GM06990 (cell line): Measurements from ENCODE around the gene TNFAIP1.

Experiments used
- DNase-seq: peaks from one replicate; pipeline ENCODE4 v3.0.0-alpha.2; 2011; ENCODE audit not compliant: insufficient read length; ENCODE audit errors: extremely low read depth
- H3K27me3 ChIP-seq: replicated peaks from 2 replicates; pipeline ENCODE4 v1.6.0; 2011; ENCODE audit warnings: low read length; ENCODE audit not compliant: control insufficient read depth, insufficient read depth
- H3K36me3 ChIP-seq: 2 replicates; pipeline ENCODE4 v1.5.1; 2011; ENCODE audit warnings: low read length; ENCODE audit not compliant: control insufficient read depth, insufficient read depth
- H3K4me3 ChIP-seq: replicated peaks from 2 replicates; pipeline ENCODE4 v1.5.1; 2011; ENCODE audit warnings: low read depth, mild to moderate bottlenecking, control low read depth, low read length
- CTCF ChIP-seq: IDR thresholded peaks from 2 replicates; pipeline ENCODE4 v1.5.1; 2011; ENCODE audit warnings: low read length, control low read depth, mild to moderate bottlenecking, inconsistent platforms; ENCODE audit not compliant: insufficient read depth, poor library complexity, severe bottlenecking

TNFAIP1 gene

GRCh38 chr17:28346199-28346580 lies 10.6 kb downstream of the TNFAIP1 start:
- H3K4me3 ChIP-seq: no peak overlapping the region

GRCh38 chr17:28346746-28347246 lies 11.2 kb downstream of the TNFAIP1 start:
- H3K4me3 ChIP-seq: no peak overlapping the region
- H3K27me3 ChIP-seq: no peaks in the 10 kb centered on the region
- peaks cover 51% of the 10 kb centered on the region for H3K36me3 ChIP-seq
- DNase-seq: no peak
- TF ChIP-seq CTCF: no peak

More at GRCh38 chr17:28346199-28346580, 10.6 kb downstream of the TNFAIP1 start:
- no peak for DNase-seq
- Histone ChIP-seq H3K36me3 (peaks cover 53% of the 10 kb centered on the region), H3K27me3 (no peaks in the 10 kb centered on the region)
- TF ChIP-seq CTCF: no peak

- TF ChIP-seq CTCF: no peak
- H3K27me3 ChIP-seq: no peaks in the 10 kb centered on the region
- no peak for DNase-seq
- no peak overlapping the region for H3K4me3 ChIP-seq
- H3K36me3 ChIP-seq: peaks cover 48% of the 10 kb centered on the region
These were observed 11.8 kb downstream of the TNFAIP1 start for GRCh38 chr17:28347261-28347891.

- no peak for TF ChIP-seq CTCF
- peaks cover 46% of the 10 kb centered on the region for H3K36me3 ChIP-seq
These were observed 13.4 kb downstream of the TNFAIP1 start for GRCh38 chr17:28348979-28349378.

GRCh38 chr17:28350271-28350670 lies 14.7 kb downstream of the TNFAIP1 start:
- DNase-seq: no peak
- Histone ChIP-seq H3K27me3 (no peaks in the 10 kb centered on the region), H3K36me3 (peaks cover 49% of the 10 kb centered on the region), H3K4me3 (no peak overlapping the region)
- TF ChIP-seq CTCF: no peak

More at GRCh38 chr17:28348979-28349378, 13.4 kb downstream of the TNFAIP1 start:
- Histone ChIP-seq H3K27me3 (no peaks in the 10 kb centered on the region), H3K4me3 (no peak overlapping the region)
- no peak for DNase-seq
